Measurements from ENCODE around the gene NAA15. TPM values are rescaled to one million over a fixed set of nuclear protein-coding genes. Genes with fewer than 3 reads are reported as not detected.

The NAA15 gene
- total RNA-seq, 1 donor from 2014 or later: 31.2 TPM

GRCh38 chr4:139299536-139299935 lies 1.8 kb upstream of the NAA15 start:
- Histone ChIP-seq H3K36me3 (no peaks in the 10 kb centered on the region), H3K27me3 (ENCODE audit: low read depth) (no peaks in the 10 kb centered on the region), H3K9me3 (no peaks in the 10 kb centered on the region), H3K4me1 (peaks cover 37% of the 10 kb centered on the region), H3K4me3 (no peak overlapping the region), H3K27ac (no peak overlapping the region)
- intact Hi-C loops (cut with DNase I): no loop called here
- ATAC-seq (no peak), DNase-seq (no peak)
- TF ChIP-seq CTCF (IDR thresholded peaks at IDR 0.05): no peak

- Histone ChIP-seq H3K9me3 (no peaks in the 10 kb centered on the region), H3K27me3 (ENCODE audit: low read depth) (no peaks in the 10 kb centered on the region), H3K27ac (peak overlapping the region; percentile 93), H3K4me3 (peak overlapping the region; percentile 99), H3K36me3 (no peaks in the 10 kb centered on the region), H3K4me1 (peaks cover 37% of the 10 kb centered on the region)
- intact Hi-C loops (cut with DNase I): no loop called here
- ATAC-seq (peak; percentile 18 to 55), DNase-seq (no peak)
- TF ChIP-seq CTCF (IDR thresholded peaks at IDR 0.05): no peak
These were observed 733 bp upstream of the NAA15 start for GRCh38 chr4:139300431-139301112.

- peak; percentile 63 to 70 for ATAC-seq
- H3K4me3 ChIP-seq: peak within 1 kb of the TSS; percentile 99
- no peaks in the 10 kb centered on the region for H3K9me3 ChIP-seq
- peak within 1 kb of the TSS; percentile 93 for H3K27ac ChIP-seq
- no peaks in the 10 kb centered on the region for H3K36me3 ChIP-seq
- peak; percentile 67 for DNase-seq
- intact Hi-C loops (cut with DNase I): no loop called here
- TF ChIP-seq CTCF (IDR thresholded peaks at IDR 0.05): peak; percentile 19
- no peaks in the 10 kb centered on the region for H3K27me3 ChIP-seq (ENCODE audit: low read depth)
- peaks cover 33% of the 10 kb centered on the region for H3K4me1 ChIP-seq
These were observed 711 bp downstream of the NAA15 start, which contains the start of gene NDUFC1 for GRCh38 chr4:139301821-139302611. Gene NDUFC1, minus strand, starts transcription at chr4:139302477. Its CDS starts 6,679 bp downstream, at chr4:139295798.

GRCh38 chr4:139304920-139305319 lies 3.6 kb downstream of the NAA15 start:
- no peaks in the 10 kb centered on the region for H3K27me3 ChIP-seq (ENCODE audit: low read depth)
- intact Hi-C loops (cut with DNase I): no loop called here

GRCh38 chr4:139311909-139312308 lies 10.6 kb downstream of the NAA15 start:
- Histone ChIP-seq H3K9me3 (no peaks in the 10 kb centered on the region), H3K4me1 (peaks cover 43% of the 10 kb centered on the region), H3K36me3 (no peaks in the 10 kb centered on the region), H3K4me3 (no peak overlapping the region), H3K27me3 (ENCODE audit: low read depth) (no peaks in the 10 kb centered on the region), H3K27ac (no peak overlapping the region)
- DNase-seq: no peak
- no peak for ATAC-seq
- intact Hi-C loops (cut with DNase I): no loop called here
- no peak for TF ChIP-seq CTCF (IDR thresholded peaks at IDR 0.05)

More at GRCh38 chr4:139304920-139305319, 3.6 kb downstream of the NAA15 start:
- TF ChIP-seq CTCF (IDR thresholded peaks at IDR 0.05): no peak
- no peaks in the 10 kb centered on the region for H3K9me3 ChIP-seq
- no peak overlapping the region for H3K4me3 ChIP-seq
- peaks cover 35% of the 10 kb centered on the region for H3K4me1 ChIP-seq
- no peak overlapping the region for H3K27ac ChIP-seq
- DNase-seq: no peak
- ATAC-seq: no peak
- no peaks in the 10 kb centered on the region for H3K36me3 ChIP-seq

All from lower lobe of right lung (tissue), 2 donors.